T-helper 1 cell treated with Interleukin-12 subunit alpha and Interleukin-12 subunit beta and Interleukin-4 antibody, amounts not matched to agents 30 ng/mL and 1 ng/mL, for 36 hours (primary cell): Measurements from ENCODE around the gene EIF5A2. TPM values are rescaled to one million over a fixed set of nuclear protein-coding genes. Genes with fewer than 3 reads are reported as not detected.

Experiments
- intact Hi-C: fragments of 100-400 bp; cut with micrococcal nuclease; formaldehyde crosslinking; loops from one replicate; pipeline ENCODE4 v1.15.1; 2024
- total RNA-seq: library from RNA; stranded (reverse); gene quantifications from 2 replicates; pipeline ENCODE4 v1.2.3, GENCODE V29; 2022

The EIF5A2 gene
- total RNA-seq, 1 donor from 2014 or later, result 10.5 TPM

DNA sequence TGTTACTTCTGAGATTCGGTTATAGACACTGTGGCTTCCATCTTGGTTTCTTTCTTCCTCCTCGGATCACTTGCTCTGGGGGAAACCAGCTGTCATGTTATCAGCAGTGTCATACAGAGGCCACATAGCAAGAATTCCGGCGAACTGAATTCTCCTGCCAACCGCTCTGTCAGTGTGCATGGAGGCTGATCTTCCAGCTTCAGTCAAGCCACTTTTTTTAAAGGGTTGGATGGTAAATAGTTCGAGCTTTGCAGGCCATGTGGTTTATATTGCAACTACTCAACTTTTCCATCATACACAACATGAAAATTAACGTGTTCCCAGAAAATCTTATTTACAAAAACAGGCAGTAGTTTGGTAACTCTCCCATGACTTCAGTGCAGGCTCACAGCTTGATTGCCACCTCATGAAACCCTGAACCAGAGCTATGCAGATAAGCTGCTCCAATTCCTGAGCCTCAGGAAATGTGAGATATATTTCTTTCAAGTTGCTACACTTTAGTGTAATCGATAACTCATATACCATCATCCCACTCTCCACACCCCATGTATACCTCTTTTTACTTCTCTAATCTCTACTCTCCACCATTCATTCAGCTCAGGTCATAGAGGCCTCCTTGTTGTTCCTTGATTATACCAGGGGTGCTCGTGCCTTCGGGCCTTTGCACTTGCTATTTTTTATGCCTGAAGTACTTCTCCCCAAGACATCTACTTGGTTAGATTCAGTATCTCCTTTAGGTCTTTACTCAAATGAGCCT, 45.6 kb downstream of the EIF5A2 start:
- intact Hi-C loops, result no loop called here

GRCh38 chr3:170858599-170858998, 49.8 kb downstream of the EIF5A2 start:
- intact Hi-C loops, result no loop called here

DNA sequence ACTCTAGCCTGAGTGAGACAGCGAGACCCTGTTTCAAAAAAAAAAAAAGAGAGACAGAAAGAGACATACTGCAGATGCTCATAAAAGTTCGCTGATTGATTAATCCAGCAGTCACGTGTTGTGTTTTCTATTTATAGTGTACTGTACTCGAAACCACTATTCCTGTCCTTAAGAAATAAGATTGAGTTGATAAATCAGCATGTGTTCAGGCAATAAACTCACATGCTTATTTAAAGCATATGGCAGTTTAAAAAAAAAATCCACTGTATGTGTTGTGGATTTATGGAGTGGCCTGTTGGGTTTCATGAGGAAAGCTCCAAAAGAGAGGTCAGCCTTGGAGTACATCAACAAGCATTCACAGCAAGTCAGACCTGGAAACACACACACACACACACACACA, 56.1 kb downstream of the EIF5A2 start:
- intact Hi-C loops, result no loop called here

DNA sequence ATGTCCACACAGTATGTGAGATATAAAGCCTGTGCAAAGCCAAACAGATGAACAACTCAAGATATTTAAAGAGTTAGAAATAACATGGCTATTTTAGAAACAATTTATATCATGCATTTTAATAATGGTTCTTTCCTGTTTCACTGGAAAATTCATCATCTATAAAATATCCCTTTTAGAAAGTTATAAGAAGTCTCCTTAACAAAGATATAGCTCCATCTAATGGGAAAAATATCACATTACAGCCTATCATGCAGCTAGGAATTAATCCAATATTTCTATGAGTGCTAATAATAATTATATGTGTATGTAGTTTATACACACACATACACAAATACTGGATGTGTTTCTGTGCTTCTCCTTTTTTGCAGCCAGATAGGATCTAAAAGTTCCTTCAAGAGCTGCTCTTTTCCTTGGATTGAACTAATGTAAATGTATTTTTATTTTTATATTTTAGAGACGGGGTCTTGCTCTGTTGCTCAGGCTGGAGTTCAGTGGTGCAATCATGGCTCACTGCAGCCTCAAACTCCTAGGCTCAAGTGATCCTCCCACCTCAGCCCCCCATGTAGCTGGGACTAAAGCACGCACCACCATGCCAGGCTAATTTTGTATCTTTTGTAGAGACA, 60.0 kb downstream of the EIF5A2 start:
- intact Hi-C loops, result no loop called here

DNA sequence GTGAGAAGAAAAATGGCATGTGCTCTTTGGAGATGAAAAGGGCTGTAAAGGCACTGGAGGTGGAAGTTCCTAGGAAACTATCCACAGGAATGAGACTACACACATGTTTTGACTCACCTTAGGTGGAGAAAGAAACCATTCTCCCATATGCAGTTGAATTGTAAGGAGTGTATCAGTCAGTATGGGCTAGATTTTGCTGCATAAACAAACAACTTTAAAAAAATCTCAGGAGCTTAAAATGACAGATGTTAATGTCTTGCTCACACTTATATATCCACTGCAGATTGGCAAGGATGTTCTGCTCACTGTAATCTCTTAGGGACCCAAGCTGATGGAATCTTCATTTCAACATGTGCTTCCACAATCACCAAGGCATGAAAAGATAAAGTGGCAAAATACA, 64.1 kb downstream of the EIF5A2 start:
- intact Hi-C loops, result no loop called here

DNA sequence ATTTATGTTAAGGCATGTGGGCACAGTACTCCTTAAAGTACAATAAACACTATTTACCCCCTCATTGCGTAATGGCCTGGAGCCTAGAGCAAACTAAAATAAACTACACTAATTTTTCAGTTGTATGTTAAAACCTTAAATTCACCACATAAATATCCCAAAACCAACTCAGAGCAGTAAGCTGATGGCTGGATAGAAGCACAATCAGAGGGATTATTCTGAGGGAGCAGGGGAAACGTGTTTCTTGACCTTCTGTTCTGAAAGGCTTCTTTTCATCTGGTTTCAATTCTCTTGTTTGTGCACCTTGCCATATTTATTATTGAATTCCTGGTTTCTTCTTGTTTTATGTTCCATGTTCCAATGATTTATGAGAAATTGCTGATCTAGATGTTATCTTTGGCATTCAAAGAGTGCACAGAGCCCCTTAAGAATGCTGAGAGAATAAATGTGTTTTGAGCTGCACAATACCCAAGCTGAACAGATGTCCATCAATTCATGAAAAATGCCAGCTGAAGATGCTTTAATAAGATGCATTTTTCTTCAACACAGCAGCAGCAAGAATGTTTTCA, 68.1 kb downstream of the EIF5A2 start:
- intact Hi-C loops, result no loop called here

DNA sequence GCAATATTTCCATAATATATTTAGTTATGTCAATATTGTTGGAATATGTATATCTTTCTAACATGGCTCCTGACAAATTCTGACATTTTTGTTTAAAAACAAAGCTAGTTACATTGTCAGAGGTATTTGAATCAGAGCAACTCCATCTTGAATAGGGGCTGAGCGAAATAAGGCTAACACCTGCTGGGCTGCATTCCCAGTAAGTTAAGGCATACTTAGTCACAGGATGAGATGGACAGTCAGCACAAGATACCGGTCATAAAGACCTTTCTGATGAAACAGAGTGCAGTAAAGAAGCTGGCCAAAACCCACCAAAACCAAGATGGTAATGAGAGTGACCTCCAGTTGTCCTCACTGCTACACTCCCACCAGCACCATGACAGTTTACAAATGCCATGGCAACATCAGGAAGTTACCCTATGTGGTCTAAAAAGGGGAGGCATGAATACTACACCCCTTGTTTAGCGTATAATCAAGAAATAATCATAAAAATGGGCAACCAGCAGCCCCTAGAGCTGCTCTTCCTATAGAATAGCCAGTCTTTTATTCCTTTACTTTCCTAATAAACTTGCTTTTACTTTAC, 68.8 kb downstream of the EIF5A2 start:
- intact Hi-C loops, result no loop called here

Other genes starting within 250 kb of the EIF5A2 start
- gene RPL22L1, start 38.4 kb downstream of the EIF5A2 start, total RNA-seq, result 51.7 and 56.7 TPM in 2 replicates
- not detected in 2 replicates for gene SLC2A2, start 118.1 kb upstream of the EIF5A2 start, total RNA-seq